Epithelial cell of prostate (primary cell): ENCODE measurements around the gene WNT8A.
"Not testable (repeated sequence)": the region's sequence is repeated elsewhere in the genome, so short reads cannot be mapped to it uniquely, and the experiment has no call there.

Experiments used
- DNase-seq: peaks from one replicate; pipeline ENCODE4 v3.0.0-alpha.2; 2011; ENCODE audit warnings: low read depth, low spot score
- H3K27ac ChIP-seq: fragments of 450-650 bp; 2 replicates; pipeline ENCODE4 v1.5.1; 2017; ENCODE audit warnings: mild to moderate bottlenecking

The WNT8A gene

GRCh38 chr5:138083702-138084101 lies at the start of gene WNT8A:
Gene WNT8A, plus strand, starts transcription at chr5:138084033. Its CDS starts 95 bp downstream, at chr5:138084128.
- no peak within 1 kb of the TSS for H3K27ac ChIP-seq
- no peak for DNase-seq

- DNase-seq = peak; percentile 59
- H3K27ac ChIP-seq = no peak overlapping the region
Measured at GRCh38 chr5:138035605-138036537, 48.0 kb upstream of the WNT8A start.

GRCh38 chr5:138037271-138037670 lies 46.6 kb upstream of the WNT8A start:
- no peak for DNase-seq
- H3K27ac ChIP-seq = no peak overlapping the region

- DNase-seq = no peak
- no peak overlapping the region for H3K27ac ChIP-seq
Measured at GRCh38 chr5:138037907-138038633, 45.8 kb upstream of the WNT8A start.

GRCh38 chr5:138038826-138039225 lies 45.0 kb upstream of the WNT8A start:
- no peak overlapping the region for H3K27ac ChIP-seq
- DNase-seq = no peak

GRCh38 chr5:138045283-138045682 lies 38.5 kb upstream of the WNT8A start:
- not testable (repeated sequence) for DNase-seq, H3K27ac ChIP-seq

- no peak for DNase-seq
- H3K27ac ChIP-seq = no peak overlapping the region
Measured at GRCh38 chr5:138051441-138052296, 32.2 kb upstream of the WNT8A start.

GRCh38 chr5:138052718-138053117 lies 31.1 kb upstream of the WNT8A start:
- not testable (repeated sequence) for H3K27ac ChIP-seq, DNase-seq

- no peak overlapping the region for H3K27ac ChIP-seq
- DNase-seq = no peak
Measured at GRCh38 chr5:138053554-138053953, 30.3 kb upstream of the WNT8A start.

- DNase-seq = no peak
- H3K27ac ChIP-seq = no peak overlapping the region
Measured at GRCh38 chr5:138054206-138054605, 29.6 kb upstream of the WNT8A start.

GRCh38 chr5:138054847-138055558 lies 28.8 kb upstream of the WNT8A start:
- no peak overlapping the region for H3K27ac ChIP-seq

GRCh38 chr5:138064526-138064925 lies 19.3 kb upstream of the WNT8A start:
- H3K27ac ChIP-seq = no peak overlapping the region
- no peak for DNase-seq

More at GRCh38 chr5:138054847-138055558, 28.8 kb upstream of the WNT8A start:
- DNase-seq = no peak

- no peak for DNase-seq
- no peak overlapping the region for H3K27ac ChIP-seq
Measured at GRCh38 chr5:138065102-138065501, 18.7 kb upstream of the WNT8A start.

GRCh38 chr5:138067945-138068344 lies 15.9 kb upstream of the WNT8A start:
- no peak for DNase-seq
- H3K27ac ChIP-seq = no peak overlapping the region

GRCh38 chr5:138068742-138069600 lies 14.9 kb upstream of the WNT8A start:
- no peak for DNase-seq
- no peak overlapping the region for H3K27ac ChIP-seq

- not testable (repeated sequence) for H3K27ac ChIP-seq, DNase-seq
Measured at GRCh38 chr5:138070026-138070425, 13.8 kb upstream of the WNT8A start.

GRCh38 chr5:138077064-138077696 lies 6.7 kb upstream of the WNT8A start:
- DNase-seq = no peak
- no peak overlapping the region for H3K27ac ChIP-seq

GRCh38 chr5:138078006-138078643 lies 5.7 kb upstream of the WNT8A start:
- DNase-seq = no peak

More at GRCh38 chr5:138078006-138078643, 5.7 kb upstream of the WNT8A start:
- no peak overlapping the region for H3K27ac ChIP-seq
